ENCODE data around the gene METTL1.

DNA sequence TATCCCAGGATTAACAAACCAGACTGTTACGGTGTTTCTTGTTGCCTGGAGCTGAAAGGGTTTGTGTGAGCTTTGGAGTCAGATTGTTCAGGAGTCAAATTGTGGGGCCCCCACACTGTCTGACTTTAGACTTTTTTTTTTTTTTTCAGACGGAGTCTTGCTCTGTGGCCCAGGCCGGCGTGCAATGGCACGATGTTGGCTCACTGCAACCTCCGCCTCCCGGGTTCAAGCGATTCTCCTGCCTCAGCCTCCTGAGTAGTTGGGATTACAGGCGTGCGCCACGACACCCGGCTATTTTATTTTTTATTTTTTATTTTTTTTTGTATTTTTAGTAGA, 11.5 kb upstream of the METTL1 start:
- TF ChIP-seq CTCF (IDR thresholded peaks at IDR 0.05) = no peak
- no peak for TF ChIP-seq POLR2A (IDR thresholded peaks at IDR 0.05)
